Astrocyte (in vitro differentiated cells and primary cell): ENCODE results near the gene EYS.

Source experiments
- CTCF ChIP-seq: IDR thresholded peaks from 2 replicates; pipeline ENCODE4 v1.5.1; 2011; ENCODE audit warnings: low read depth, mild to moderate bottlenecking, inconsistent platforms, low read length, moderate library complexity; ENCODE audit not compliant: insufficient read depth
- EZH2 ChIP-seq: IDR thresholded peaks from 2 replicates; pipeline ENCODE4 v1.6.1; 2012; ENCODE audit warnings: mild to moderate bottlenecking, low read length, inconsistent platforms; ENCODE audit not compliant: insufficient read depth

GRCh38 chr6:64445038-64445437 lies 1262.0 kb downstream of the EYS start:
- TF ChIP-seq CTCF, result no peak
- TF ChIP-seq EZH2, result no peak
